ENCODE results near the gene LMOD1.
"Not testable (repeated sequence)": the region's sequence is repeated elsewhere in the genome, so short reads cannot be mapped to it uniquely, and the experiment has no call there.

LMOD1 gene

GRCh38 chr1:201946224-201946908 is at the start of gene LMOD1:
TSS of gene LMOD1 (minus strand) at chr1:201946548. CDS start at chr1:201946340, 208 bp downstream.
- DNase-seq = no peak

- DNase-seq = no peak
Observed at GRCh38 chr1:201990427-201990826, 44.1 kb upstream of the LMOD1 start.

- DNase-seq = no peak
Observed at GRCh38 chr1:201989354-201990128, 43.2 kb upstream of the LMOD1 start.

GRCh38 chr1:201988601-201989000 is 42.3 kb upstream of the LMOD1 start:
- no peak for DNase-seq

- DNase-seq = no peak
Observed at GRCh38 chr1:201985355-201985754, 39.0 kb upstream of the LMOD1 start.

- DNase-seq = no peak
Observed at GRCh38 chr1:201984446-201984845, 38.1 kb upstream of the LMOD1 start.

GRCh38 chr1:201983380-201983805 is 37.0 kb upstream of the LMOD1 start:
- DNase-seq = no peak

GRCh38 chr1:201982623-201983379 is 36.5 kb upstream of the LMOD1 start, which contains the start of gene RNPEP:
TSS of gene RNPEP (plus strand) at chr1:201982648. CDS start at chr1:201982667, 19 bp downstream.
- DNase-seq = peak; percentile 79

- peak; percentile 90 for DNase-seq
Observed at GRCh38 chr1:201982082-201982622, 35.8 kb upstream of the LMOD1 start.

- DNase-seq = no peak
Observed at GRCh38 chr1:201970334-201971159, 24.2 kb upstream of the LMOD1 start.

GRCh38 chr1:201968202-201968925 is 22.0 kb upstream of the LMOD1 start:
- no peak for DNase-seq

- no peak for DNase-seq
Observed at GRCh38 chr1:201966171-201966570, 19.8 kb upstream of the LMOD1 start.

GRCh38 chr1:201964261-201964660 is 17.9 kb upstream of the LMOD1 start:
- no peak for DNase-seq

- not testable (repeated sequence) for DNase-seq
Observed at GRCh38 chr1:201962382-201962781, 16.0 kb upstream of the LMOD1 start.

- no peak for DNase-seq
Observed at GRCh38 chr1:201958348-201958747, 12.0 kb upstream of the LMOD1 start.

GRCh38 chr1:201955729-201956143 is 9.4 kb upstream of the LMOD1 start:
- no peak for DNase-seq

- peak; percentile 96 for DNase-seq
Observed at GRCh38 chr1:201955009-201955728, 8.8 kb upstream of the LMOD1 start, which contains the start of gene TIMM17A. TSS of gene TIMM17A (plus strand) at chr1:201955503. CDS start at chr1:201955527, 24 bp downstream.

GRCh38 chr1:201954263-201955008 is 8.1 kb upstream of the LMOD1 start:
- DNase-seq = peak; percentile 67

- no peak for DNase-seq
Observed at GRCh38 chr1:201949491-201949890, 3.1 kb upstream of the LMOD1 start.

GRCh38 chr1:201947697-201948008 is 1.3 kb upstream of the LMOD1 start:
- DNase-seq = no peak
